Activated CD8-positive, alpha-beta memory T cell treated with anti-CD3 and anti-CD28 coated beads for 48 hours (primary cell): ENCODE data around the gene PRR14.
"Not testable (repeated sequence)": the region's sequence is repeated elsewhere in the genome, so short reads cannot be mapped to it uniquely, and the experiment has no call there.

Experiments
- DNase-seq, 3 experiments: peaks; one replicate each; pipeline ENCODE4 v3.0.0-alpha.2; 2020; ENCODE audit warnings: low read depth in 2 of 3, low spot score in 2 of 3

PRR14 gene

GRCh38 chr16:30688701-30689100 lies 37.9 kb downstream of the PRR14 start:
- no peak for DNase-seq

GRCh38 chr16:30691907-30692306 lies 41.1 kb downstream of the PRR14 start:
- DNase-seq = no peak

- no peak for DNase-seq
These were observed 41.8 kb downstream of the PRR14 start for GRCh38 chr16:30692396-30693064.

- DNase-seq = no peak
These were observed 44.4 kb downstream of the PRR14 start for GRCh38 chr16:30694926-30695693.

- DNase-seq = not testable (repeated sequence)
These were observed 45.9 kb downstream of the PRR14 start for GRCh38 chr16:30696646-30697045.

- DNase-seq = no peak
These were observed 46.7 kb downstream of the PRR14 start for GRCh38 chr16:30697264-30698138.

- DNase-seq = peak; percentile 97 to 98 (median 97)
These were observed 47.5 kb downstream of the PRR14 start for GRCh38 chr16:30698139-30698815.

GRCh38 chr16:30698816-30699614 lies 48.3 kb downstream of the PRR14 start, which contains the start of gene SRCAP:
Gene SRCAP, plus strand, starts transcription at chr16:30699171. Its CDS starts 1,654 bp downstream, at chr16:30700825.
- DNase-seq = peak; percentile 84 to 87 (median 87)

GRCh38 chr16:30699615-30700099 lies 48.9 kb downstream of the PRR14 start:
- no peak for DNase-seq

GRCh38 chr16:30700491-30700890 lies 49.7 kb downstream of the PRR14 start:
- no peak for DNase-seq

- no peak for DNase-seq
These were observed 50.2 kb downstream of the PRR14 start for GRCh38 chr16:30700971-30701370.

- DNase-seq = not testable (repeated sequence)
These were observed 52.3 kb downstream of the PRR14 start for GRCh38 chr16:30703071-30703470.

- DNase-seq = no peak
These were observed 53.2 kb downstream of the PRR14 start for GRCh38 chr16:30703971-30704370.
